H9 (cell line): ENCODE measurements around the gene FAM20A. TPM values are rescaled to one million over a fixed set of nuclear protein-coding genes. Genes with fewer than 3 reads are reported as not detected.

Experiments
- DNase-seq: peaks from one replicate; pipeline ENCODE4 v3.0.0-alpha.2; 2017
- H2AFZ ChIP-seq: one replicate; pipeline ENCODE4 v1.6.1; 2013; ENCODE audit warnings: mild to moderate bottlenecking, low read length, control low read depth, moderate library complexity
- H2AK5ac ChIP-seq: 2 replicates; pipeline ENCODE4 v1.6.1; 2013; ENCODE audit warnings: low read length, control low read depth, mixed read lengths; ENCODE audit not compliant: insufficient read length
- H2BK120ac ChIP-seq: one replicate; pipeline ENCODE4 v1.6.1; 2013; ENCODE audit warnings: low read depth, mild to moderate bottlenecking, low read length, control low read depth, inconsistent platforms; ENCODE audit not compliant: poor library complexity, severe bottlenecking
- H2BK12ac ChIP-seq: 2 replicates; pipeline ENCODE4 v1.6.1; 2013; ENCODE audit warnings: low read length, control low read depth, mixed read lengths, low read depth; ENCODE audit not compliant: insufficient read length
- H2BK15ac ChIP-seq: 2 replicates; pipeline ENCODE4 v1.6.1; 2013; ENCODE audit warnings: low read depth, low read length, control low read depth
- H2BK20ac ChIP-seq: one replicate; pipeline ENCODE4 v1.6.1; 2013; ENCODE audit warnings: low read depth, mild to moderate bottlenecking, low read length, control low read depth, inconsistent platforms; ENCODE audit not compliant: poor library complexity, severe bottlenecking
- H2BK5ac ChIP-seq: 2 replicates; pipeline ENCODE4 v1.6.1; 2013; ENCODE audit warnings: low read length, control low read depth, mixed read lengths; ENCODE audit not compliant: insufficient read length
- H3K14ac ChIP-seq: 2 replicates; pipeline ENCODE4 v1.6.1; 2013; ENCODE audit warnings: low read length, control low read depth; ENCODE audit not compliant: insufficient read depth
- H3K18ac ChIP-seq: 2 replicates; pipeline ENCODE4 v1.6.1; 2013; ENCODE audit warnings: low read depth, mild to moderate bottlenecking, mixed read lengths, low read length, control low read depth; ENCODE audit not compliant: insufficient read length
- H3K23ac ChIP-seq: 2 replicates; pipeline ENCODE4 v1.6.1; 2013; ENCODE audit warnings: low read length, control low read depth, mixed read lengths, low read depth; ENCODE audit not compliant: insufficient read length
- H3K23me2 ChIP-seq: 2 replicates; pipeline ENCODE4 v1.6.1; 2013; ENCODE audit warnings: low read depth, mild to moderate bottlenecking, mixed read lengths, low read length, control low read depth; ENCODE audit not compliant: insufficient read length, poor library complexity, severe bottlenecking
- H3K27ac ChIP-seq: 2 replicates; pipeline ENCODE4 v1.5.1; 2013; ENCODE audit warnings: low read length, control low read depth, mixed read lengths, low read depth; ENCODE audit not compliant: insufficient read length
- H3K27me3 ChIP-seq: 2 replicates; pipeline ENCODE4 v1.6.1; 2013; ENCODE audit warnings: low read length, control low read depth, inconsistent platforms; ENCODE audit not compliant: insufficient read depth
- H3K4ac ChIP-seq: 2 replicates; pipeline ENCODE4 v1.6.1; 2013; ENCODE audit warnings: low read depth, mild to moderate bottlenecking, control low read depth, inconsistent platforms, low read length, moderate library complexity
- H3K4me1 ChIP-seq: 2 replicates; pipeline ENCODE4 v1.6.1; 2013; ENCODE audit warnings: low read length, control low read depth, inconsistent platforms; ENCODE audit not compliant: insufficient read depth
- H3K4me2 ChIP-seq: 2 replicates; pipeline ENCODE4 v1.6.1; 2013; ENCODE audit warnings: low read length, control low read depth, mixed read lengths; ENCODE audit not compliant: insufficient read length, insufficient read depth
- H3K56ac ChIP-seq: 2 replicates; pipeline ENCODE4 v1.6.1; 2013; ENCODE audit warnings: low read depth, mild to moderate bottlenecking, mixed read lengths, low read length, control low read depth; ENCODE audit not compliant: insufficient read length
- H3K79me1 ChIP-seq: 2 replicates; pipeline ENCODE4 v1.6.1; 2013; ENCODE audit warnings: low read depth, mild to moderate bottlenecking, moderate library complexity, low read length, control low read depth, inconsistent platforms; ENCODE audit not compliant: insufficient read depth, poor library complexity, severe bottlenecking
- H3K79me2 ChIP-seq: 2 replicates; pipeline ENCODE4 v1.6.1; 2013; ENCODE audit warnings: low read length, control low read depth, inconsistent platforms; ENCODE audit not compliant: insufficient read depth
- H3K9ac ChIP-seq: 2 replicates; pipeline ENCODE4 v1.6.1; 2013; ENCODE audit warnings: low read length, control low read depth, mixed read lengths; ENCODE audit not compliant: insufficient read length; ENCODE audit errors: extremely low read depth
- H3K9me3 ChIP-seq: one replicate; pipeline ENCODE4 v1.6.1; 2013; ENCODE audit warnings: low read depth, low read length, inconsistent platforms; ENCODE audit not compliant: control insufficient read depth
- H3T11ph ChIP-seq: one replicate; pipeline ENCODE4 v1.6.1; 2013; ENCODE audit warnings: mild to moderate bottlenecking, low read length, control low read depth, inconsistent platforms
- H4K20me1 ChIP-seq: one replicate; pipeline ENCODE4 v1.6.1; 2013; ENCODE audit not compliant: control insufficient read depth, insufficient read length, insufficient read depth
- H4K5ac ChIP-seq: 2 replicates; pipeline ENCODE4 v1.6.1; 2013; ENCODE audit warnings: low read depth, mild to moderate bottlenecking, mixed read lengths, low read length, control low read depth; ENCODE audit not compliant: insufficient read length
- H4K8ac ChIP-seq: replicated peaks from 2 replicates; pipeline ENCODE4 v1.6.1; 2013; ENCODE audit warnings: low read length, control low read depth, mixed read lengths, low read depth; ENCODE audit not compliant: insufficient read length
- H4K91ac ChIP-seq: 2 replicates; pipeline ENCODE4 v1.6.1; 2013; ENCODE audit warnings: low read depth, mild to moderate bottlenecking, moderate library complexity, mixed read lengths, low read length, control low read depth; ENCODE audit not compliant: insufficient read length
- H3K27ac Mint-ChIP-seq, 3 experiments: 2 replicates in 2 of 3; 3 replicates in 1 of 3; pipeline ENCODE4 v1.8.0; 2020 to 2021; ENCODE audit warnings: mixed read lengths in 3 of 3, mild to moderate bottlenecking in 1 of 3, moderate library complexity in 1 of 3
- H3K27me3 Mint-ChIP-seq: 2 replicates; pipeline ENCODE4 v1.8.0; 2021; ENCODE audit warnings: low read depth, mild to moderate bottlenecking, moderate library complexity, mixed read lengths
- H3K36me3 Mint-ChIP-seq, 3 experiments: 2 replicates in 2 of 3; 3 replicates in 1 of 3; pipeline ENCODE4 v1.8.0; 2020 to 2021; ENCODE audit warnings: low read depth in 3 of 3, mixed read lengths in 3 of 3; ENCODE audit not compliant: insufficient read depth in 1 of 3
- H3K4me1 Mint-ChIP-seq, 2 experiments: 2 replicates each; pipeline ENCODE4 v1.8.0; 2020; ENCODE audit warnings: mixed read lengths in 2 of 2
- H3K4me3 Mint-ChIP-seq, 2 experiments: 2 replicates in 1 of 2; 3 replicates in 1 of 2; pipeline ENCODE4 v1.8.0; 2020 to 2021; ENCODE audit warnings: mild to moderate bottlenecking in 2 of 2, mixed read lengths in 2 of 2, moderate library complexity in 1 of 2
- H3K9me3 Mint-ChIP-seq, 2 experiments: 2 replicates in 1 of 2; 3 replicates in 1 of 2; pipeline ENCODE4 v1.8.0; 2020; ENCODE audit warnings: mild to moderate bottlenecking in 2 of 2, mixed read lengths in 2 of 2, moderate library complexity in 1 of 2
- CTCF ChIP-seq: fragments of 200-600 bp; sonication (generic); conservative IDR thresholded peaks from 3 replicates; pipeline ENCODE4 v1.8.0; 2021; ENCODE audit warnings: antibody characterized with exemption, mild to moderate bottlenecking
- WGBS: extraction: QIAGEN DNeasy Blood & Tissue Kit; methylation state at CpG from one replicate; pipeline ENCODE4 v1.1.7; 2013; ENCODE audit warnings: missing lambda C conversion rate, low lambda C conversion rate, mixed read lengths; ENCODE audit not compliant: insufficient read length; ENCODE audit errors: extremely low coverage; 5-methylcytosine and 5-hydroxymethylcytosine counted together
- total RNA-seq: library from RNA; stranded (reverse); gene quantifications from 2 replicates; pipeline ENCODE4 v1.2.1, GENCODE V29; 2021

FAM20A gene
- total RNA-seq, 1 experiment from 2014 or later, result 34.4 TPM

- no peak overlapping the region for H2AFZ ChIP-seq
- no peak overlapping the region for H2BK5ac ChIP-seq
- H3K23me2 ChIP-seq, result no peaks in the 10 kb centered on the region
- H3K23ac ChIP-seq, result no peak overlapping the region
- H3K27me3 Mint-ChIP-seq, result no peaks in the 10 kb centered on the region
- no peak overlapping the region for H4K5ac ChIP-seq
- no peak overlapping the region for H2BK12ac ChIP-seq
- H3T11ph ChIP-seq, result no peak overlapping the region
- H3K27ac Mint-ChIP-seq, result no peak overlapping the region
- TF ChIP-seq CTCF, result no peak
- peak; percentile 28 for DNase-seq
- no peaks in the 10 kb centered on the region for H3K79me1 ChIP-seq
- no CpG with 5 or more reads among the region's 4 CpGs for WGBS
- peaks cover 2% of the 10 kb centered on the region for H4K20me1 ChIP-seq
- no peak overlapping the region for H2BK15ac ChIP-seq
- H2BK20ac ChIP-seq, result no peak overlapping the region
- H3K27me3 ChIP-seq, result no peaks in the 10 kb centered on the region
- H3K4me2 ChIP-seq, result no peak overlapping the region
- H3K14ac ChIP-seq, result no peak overlapping the region
- H3K36me3 Mint-ChIP-seq, result peaks cover 1 to 61% (median 35%) of the 10 kb centered on the region in 3 experiments; a peak in 5 of 7 replicates
- no peak overlapping the region for H2BK120ac ChIP-seq
- H3K4me3 Mint-ChIP-seq, result no peak overlapping the region
- no peak overlapping the region for H3K27ac ChIP-seq
- no peaks in the 10 kb centered on the region for H3K4me1 ChIP-seq
- no peak overlapping the region for H3K56ac ChIP-seq
- peaks cover 7 to 16% of the 10 kb centered on the region in 2 experiments; a peak in 4 of 5 replicates for H3K9me3 Mint-ChIP-seq
- no peaks in the 10 kb centered on the region for H3K4me1 Mint-ChIP-seq
- no peak overlapping the region for H3K9ac ChIP-seq
- no peak overlapping the region for H4K8ac ChIP-seq
- H3K79me2 ChIP-seq, result no peaks in the 10 kb centered on the region
- no peak overlapping the region for H3K4ac ChIP-seq
- no peak overlapping the region for H2AK5ac ChIP-seq
- no peaks in the 10 kb centered on the region for H3K9me3 ChIP-seq
- no peak overlapping the region for H4K91ac ChIP-seq
- H3K18ac ChIP-seq, result no peak overlapping the region
Measured at GRCh38 chr17:68585643-68586042, 15.5 kb downstream of the FAM20A start.
